ENCODE results near the gene TMEM221. TPM values are rescaled to one million over a fixed set of nuclear protein-coding genes. Genes with fewer than 3 reads are reported as not detected.

The TMEM221 gene
- total and polyA plus RNA-seq, 2 donors from 2014 or later: 0.13 TPM; not detected in 1

GRCh38 chr19:17489392-17490030 lies 41.0 kb upstream of the TMEM221 start:
- H3K27me3 ChIP-seq (ENCODE audit: control insufficient read depth, insufficient read depth, low read length): no peaks in the 10 kb centered on the region
- DNase-seq (peak in 1 of 5 donors; percentile 47), FAIRE-seq (no peak)
- no peak for TF ChIP-seq CTCF (IDR thresholded peaks at IDR 0.05; ENCODE audit: borderline replicate concordance, extremely low read depth, insufficient read depth)
- H3K4me3 ChIP-seq (ENCODE audit: low read length in 3 of 3): no peak overlapping the region
- peak overlapping the region in 1 of 2 donors; percentile 37 for H3K27ac ChIP-seq (ENCODE audit: low read depth in 2 of 2, low read length in 2 of 2)
- H3K36me3 ChIP-seq (ENCODE audit: control insufficient read depth in 2 of 3, insufficient read depth in 3 of 3, low read length in 3 of 3): no peaks in the 10 kb centered on the region
- intact Hi-C loops (cut with DNase I): no loop called here
- peaks cover 0 to 7% (median 0%) of the 10 kb centered on the region in 3 donors for H3K4me1 ChIP-seq (ENCODE audit: control insufficient read depth in 2 of 3, insufficient read depth in 2 of 3, low read depth in 1 of 3, low read length in 3 of 3)
- H3K9me3 ChIP-seq (ENCODE audit: control insufficient read depth in 2 of 3, insufficient read depth in 1 of 3, low read length in 3 of 3): no peaks in the 10 kb centered on the region
- no peak overlapping the region for H3K9ac ChIP-seq (ENCODE audit: low read length in 3 of 3)

GRCh38 chr19:17488593-17489391 lies 40.3 kb upstream of the TMEM221 start:
- peak; percentile 4 for TF ChIP-seq CTCF (IDR thresholded peaks at IDR 0.05; ENCODE audit: borderline replicate concordance, extremely low read depth, insufficient read depth)
- Histone ChIP-seq H3K9me3 (ENCODE audit: control insufficient read depth in 2 of 3, insufficient read depth in 1 of 3, low read length in 3 of 3) (no peaks in the 10 kb centered on the region), H3K27me3 (ENCODE audit: control insufficient read depth, insufficient read depth, low read length) (no peaks in the 10 kb centered on the region), H3K36me3 (ENCODE audit: control insufficient read depth in 2 of 3, insufficient read depth in 3 of 3, low read length in 3 of 3) (no peaks in the 10 kb centered on the region), H3K4me1 (ENCODE audit: control insufficient read depth in 2 of 3, insufficient read depth in 2 of 3, low read depth in 1 of 3, low read length in 3 of 3) (peaks cover 0 to 7% (median 0%) of the 10 kb centered on the region in 3 donors), H3K9ac (ENCODE audit: low read length in 3 of 3) (no peak overlapping the region), H3K4me3 (ENCODE audit: low read length in 3 of 3) (peak overlapping the region in 2 of 3 donors; percentile 32 to 42), H3K27ac (ENCODE audit: low read depth in 2 of 2, low read length in 2 of 2) (peak overlapping the region in 1 of 2 donors; percentile 28)
- no peak for FAIRE-seq
- DNase-seq: peak; percentile 88 to 95 (median 92)
- intact Hi-C loops (cut with DNase I): no loop called here

- no peak overlapping the region for H3K9ac ChIP-seq (ENCODE audit: low read length in 3 of 3)
- H3K27me3 ChIP-seq (ENCODE audit: control insufficient read depth, insufficient read depth, low read length): no peaks in the 10 kb centered on the region
- no peaks in the 10 kb centered on the region for H3K9me3 ChIP-seq (ENCODE audit: control insufficient read depth in 2 of 3, insufficient read depth in 1 of 3, low read length in 3 of 3)
- H3K27ac ChIP-seq (ENCODE audit: low read depth in 2 of 2, low read length in 2 of 2): no peak overlapping the region
- no peak overlapping the region for H3K4me3 ChIP-seq (ENCODE audit: low read length in 3 of 3)
- H3K4me1 ChIP-seq (ENCODE audit: control insufficient read depth in 2 of 3, insufficient read depth in 2 of 3, low read depth in 1 of 3, low read length in 3 of 3): peaks cover 0 to 7% (median 0%) of the 10 kb centered on the region in 3 donors
- FAIRE-seq (no peak), DNase-seq (peak in 1 of 5 donors; percentile 63)
- intact Hi-C loops (cut with DNase I): no loop called here
- no peaks in the 10 kb centered on the region for H3K36me3 ChIP-seq (ENCODE audit: control insufficient read depth in 2 of 3, insufficient read depth in 3 of 3, low read length in 3 of 3)
- no peak for TF ChIP-seq CTCF (IDR thresholded peaks at IDR 0.05; ENCODE audit: borderline replicate concordance, extremely low read depth, insufficient read depth)
These were observed 39.0 kb upstream of the TMEM221 start for GRCh38 chr19:17487284-17488121.
